ENCODE measurements around the gene SLC4A11. TPM values are rescaled to one million over a fixed set of nuclear protein-coding genes. Genes with fewer than 3 reads are reported as not detected.

Gene SLC4A11
- total RNA-seq, 2 donors from 2014 or later = 0.52 TPM; not detected in 1

DNA sequence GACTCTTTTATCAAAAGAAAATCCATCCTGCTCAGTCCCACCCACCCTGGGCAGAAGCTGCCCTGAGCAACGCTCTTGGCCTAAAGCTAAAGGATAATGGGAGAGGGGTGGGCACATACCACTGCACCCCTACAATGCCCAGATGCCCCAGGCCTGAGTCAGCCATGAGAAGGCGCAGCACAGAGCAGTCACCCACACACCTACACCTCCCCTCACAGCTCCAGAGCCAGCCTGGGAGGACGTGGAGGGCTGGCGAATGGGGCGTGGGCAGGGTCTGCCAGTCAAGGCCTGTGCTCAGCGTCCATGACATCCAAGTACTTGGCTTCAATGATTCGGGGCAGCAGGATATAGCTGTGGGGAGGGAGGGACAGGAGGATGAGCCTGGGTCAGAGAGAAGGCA, 11.5 kb downstream of the SLC4A11 start:
- TF ChIP-seq, protein P1, sequence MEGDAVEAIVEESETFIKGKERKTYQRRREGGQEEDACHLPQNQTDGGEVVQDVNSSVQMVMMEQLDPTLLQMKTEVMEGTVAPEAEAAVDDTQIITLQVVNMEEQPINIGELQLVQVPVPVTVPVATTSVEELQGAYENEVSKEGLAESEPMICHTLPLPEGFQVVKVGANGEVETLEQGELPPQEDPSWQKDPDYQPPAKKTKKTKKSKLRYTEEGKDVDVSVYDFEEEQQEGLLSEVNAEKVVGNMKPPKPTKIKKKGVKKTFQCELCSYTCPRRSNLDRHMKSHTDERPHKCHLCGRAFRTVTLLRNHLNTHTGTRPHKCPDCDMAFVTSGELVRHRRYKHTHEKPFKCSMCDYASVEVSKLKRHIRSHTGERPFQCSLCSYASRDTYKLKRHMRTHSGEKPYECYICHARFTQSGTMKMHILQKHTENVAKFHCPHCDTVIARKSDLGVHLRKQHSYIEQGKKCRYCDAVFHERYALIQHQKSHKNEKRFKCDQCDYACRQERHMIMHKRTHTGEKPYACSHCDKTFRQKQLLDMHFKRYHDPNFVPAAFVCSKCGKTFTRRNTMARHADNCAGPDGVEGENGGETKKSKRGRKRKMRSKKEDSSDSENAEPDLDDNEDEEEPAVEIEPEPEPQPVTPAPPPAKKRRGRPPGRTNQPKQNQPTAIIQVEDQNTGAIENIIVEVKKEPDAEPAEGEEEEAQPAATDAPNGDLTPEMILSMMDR (IDR thresholded peaks at IDR 0.05) = no peak
- TF ChIP-seq POLR2A (IDR thresholded peaks at IDR 0.05) = no peak
- intact Hi-C loops (cut with DNase I) = no loop called here
- Histone ChIP-seq H3K4me3 (no peak overlapping the region), H3K27me3 (no peaks in the 10 kb centered on the region), H3K36me3 (replicated peaks in 1 of 2; ENCODE audit: insufficient read depth in 1 of 2, low read depth in 2 of 2) (no peaks in the 10 kb centered on the region), H3K4me1 (no peaks in the 10 kb centered on the region), H3K9me3 (no peaks in the 10 kb centered on the region), H3K27ac (no peak overlapping the region)
- ATAC-seq = no peak
- 67 to 81% methylated on average over 1 to 7 of the region's 7 CpGs for WGBS, 2 donors
- no peak for DNase-seq

DNA sequence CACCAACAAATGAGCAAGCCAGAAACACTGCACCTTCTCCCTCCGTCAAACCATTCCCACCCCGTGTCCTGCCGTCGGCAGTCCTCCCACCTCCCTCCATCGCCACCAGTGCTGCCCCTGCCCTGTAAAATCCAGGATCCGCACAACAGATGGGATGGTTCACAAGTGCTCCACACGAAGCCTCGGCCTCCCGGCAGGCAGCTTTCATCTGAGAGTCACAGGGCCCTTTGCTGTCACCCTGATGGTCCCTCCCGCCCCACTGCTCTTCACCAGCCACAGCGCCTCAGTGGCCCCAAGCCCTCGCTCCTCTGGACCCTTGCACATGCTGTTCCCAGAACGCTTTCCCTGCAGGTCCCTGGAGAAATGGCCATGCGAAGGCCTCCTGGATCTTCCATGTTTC, 12.1 kb downstream of the SLC4A11 start:
- intact Hi-C loops (cut with DNase I) = no loop called here
- H3K27ac ChIP-seq = no peak overlapping the region

DNA sequence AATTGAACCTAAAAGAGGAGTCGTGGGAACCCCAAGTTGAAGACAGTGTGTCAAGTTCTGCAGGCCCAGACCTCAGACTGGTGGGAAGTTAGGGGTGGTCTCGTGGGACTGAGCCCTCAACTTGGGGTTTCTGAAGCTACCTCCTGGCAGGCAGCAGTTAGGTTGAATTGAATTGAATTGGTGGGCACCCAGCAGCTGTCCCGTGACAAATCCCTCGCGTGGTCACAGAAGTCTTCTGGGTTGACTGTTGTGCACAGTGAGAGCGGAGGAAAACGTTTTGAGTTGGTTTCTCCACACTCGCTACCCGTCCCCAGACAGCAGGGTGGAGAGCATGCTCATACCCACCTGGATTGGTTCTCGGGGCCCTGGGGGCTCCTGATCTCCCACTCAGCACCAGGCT, 12.9 kb downstream of the SLC4A11 start:
- WGBS, 2 donors = 83 to 87% methylated on average over 8 to 10 of the region's 10 CpGs
- intact Hi-C loops (cut with DNase I) = no loop called here
- no peaks in the 10 kb centered on the region for H3K36me3 ChIP-seq (replicated peaks in 1 of 2; ENCODE audit: insufficient read depth in 1 of 2, low read depth in 2 of 2)
- H3K4me1 ChIP-seq = no peaks in the 10 kb centered on the region
- no peak overlapping the region for H3K27ac ChIP-seq
- ATAC-seq (no peak), DNase-seq (no peak)
- H3K27me3 ChIP-seq = no peaks in the 10 kb centered on the region
- H3K4me3 ChIP-seq = no peak overlapping the region
- H3K9me3 ChIP-seq = no peaks in the 10 kb centered on the region
- no peak for TF ChIP-seq POLR2A (IDR thresholded peaks at IDR 0.05)
- TF ChIP-seq, protein P1 (IDR thresholded peaks at IDR 0.05) = no peak

More for the DNA sequence above, 12.1 kb downstream of the SLC4A11 start:
- DNase-seq (no peak), ATAC-seq (no peak)
- no peaks in the 10 kb centered on the region for H3K36me3 ChIP-seq (replicated peaks in 1 of 2; ENCODE audit: insufficient read depth in 1 of 2, low read depth in 2 of 2)
- TF ChIP-seq, protein P1 (IDR thresholded peaks at IDR 0.05) = no peak
- no peak for TF ChIP-seq POLR2A (IDR thresholded peaks at IDR 0.05)
- H3K4me3 ChIP-seq = no peak overlapping the region
- WGBS, 2 donors = 90 to 99% methylated on average over 7 to 14 of the region's 14 CpGs
- H3K4me1 ChIP-seq = no peaks in the 10 kb centered on the region
- H3K27me3 ChIP-seq = no peaks in the 10 kb centered on the region
- no peaks in the 10 kb centered on the region for H3K9me3 ChIP-seq

DNA sequence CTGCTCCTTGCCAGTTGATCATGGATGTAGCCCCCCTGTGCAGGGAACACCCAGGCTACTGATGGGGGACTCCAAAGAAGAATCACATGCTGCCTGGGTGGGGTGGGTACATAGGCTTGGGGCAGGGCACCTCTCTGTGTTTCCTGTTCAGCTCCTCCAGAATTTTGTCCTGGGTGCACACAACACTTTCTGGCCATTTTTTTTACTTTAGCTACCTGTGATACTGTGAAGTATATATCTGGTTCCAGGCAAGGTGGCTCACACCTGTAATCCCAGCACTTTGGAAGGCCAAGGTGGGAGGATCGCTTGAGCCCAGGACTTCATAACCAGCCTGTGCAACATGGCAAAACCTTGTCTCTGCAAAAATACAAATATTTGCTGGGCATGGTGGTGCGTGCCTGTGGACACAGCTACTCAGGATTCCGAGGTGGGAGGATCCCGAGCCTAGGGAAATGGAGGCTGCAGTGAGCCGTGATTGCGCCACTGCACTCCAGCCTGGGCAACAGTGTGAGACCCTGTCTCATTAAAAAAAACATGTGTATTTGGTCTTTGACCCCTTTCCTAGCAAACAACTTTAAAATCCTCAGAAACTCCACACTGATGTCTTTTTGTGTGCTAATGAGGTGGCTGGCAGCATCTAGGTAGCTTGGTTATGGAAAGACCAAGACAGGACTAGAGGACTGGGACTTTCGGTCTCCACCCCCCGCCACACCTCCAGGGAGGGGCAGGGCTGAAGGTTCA, 14.1 kb downstream of the SLC4A11 start:
- no peak for DNase-seq
- H3K27ac ChIP-seq = no peak overlapping the region
- H3K4me3 ChIP-seq = no peak overlapping the region
- WGBS, 2 donors = 84 to 88% methylated on average over 8 of the region's 8 CpGs
- TF ChIP-seq, protein P1 (IDR thresholded peaks at IDR 0.05) = no peak
- TF ChIP-seq POLR2A (IDR thresholded peaks at IDR 0.05) = no peak
- H3K4me1 ChIP-seq = no peaks in the 10 kb centered on the region
- ATAC-seq = no peak
- no peaks in the 10 kb centered on the region for H3K36me3 ChIP-seq (replicated peaks in 1 of 2; ENCODE audit: insufficient read depth in 1 of 2, low read depth in 2 of 2)
- H3K27me3 ChIP-seq = no peaks in the 10 kb centered on the region
- intact Hi-C loops (cut with DNase I) = no loop called here
- no peaks in the 10 kb centered on the region for H3K9me3 ChIP-seq
